GM19397 (cell line): ENCODE data around the gene FAM9C.
"Not testable (repeated sequence)": the region's sequence is repeated elsewhere in the genome, so short reads cannot be mapped to it uniquely, and the experiment has no call there.

Source experiments
- ATAC-seq: cut with Tn5 transposase; IDR thresholded peaks from one replicate; pipeline ENCODE4 v1.9.1; 2021; ENCODE audit warnings: mild to moderate bottlenecking, moderate library complexity; ENCODE audit not compliant: unreplicated experiment

FAM9C gene

DNA sequence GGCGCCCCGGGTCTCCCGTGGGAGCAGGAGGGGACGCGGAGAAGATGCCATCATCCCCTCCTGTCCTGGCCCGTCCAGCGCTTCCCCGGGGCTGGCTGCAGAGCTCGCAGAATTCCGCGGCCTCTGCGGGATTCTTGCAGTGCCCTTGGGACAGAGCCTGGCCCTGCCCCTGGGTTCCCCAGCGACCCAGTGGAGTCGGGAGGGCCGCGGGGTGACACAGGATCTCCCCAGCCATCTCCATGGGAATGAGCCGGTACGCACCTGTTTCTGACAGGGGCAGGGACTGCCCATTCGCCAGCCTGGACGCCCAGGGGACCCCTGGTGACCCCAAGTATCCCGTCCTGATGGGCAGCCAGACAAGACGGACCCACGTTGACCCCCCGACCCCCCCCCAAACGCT is 482 bp downstream of the FAM9C start:
- ATAC-seq = no peak

- ATAC-seq = no peak
These were observed 1.3 kb downstream of the FAM9C start for GRCh38 chrX:13043138-13043537.

- ATAC-seq = no peak
These were observed 7.5 kb downstream of the FAM9C start for GRCh38 chrX:13036896-13037295.

- ATAC-seq = no peak
These were observed 11.2 kb downstream of the FAM9C start for GRCh38 chrX:13033193-13033592.

GRCh38 chrX:13029887-13030771 is 14.3 kb downstream of the FAM9C start:
- ATAC-seq = no peak

- ATAC-seq = no peak
These were observed 14.9 kb downstream of the FAM9C start for GRCh38 chrX:13029637-13029886.

GRCh38 chrX:13028871-13029636 is 15.4 kb downstream of the FAM9C start:
- no peak for ATAC-seq

- no peak for ATAC-seq
These were observed 17.4 kb downstream of the FAM9C start for GRCh38 chrX:13026877-13027652.

DNA sequence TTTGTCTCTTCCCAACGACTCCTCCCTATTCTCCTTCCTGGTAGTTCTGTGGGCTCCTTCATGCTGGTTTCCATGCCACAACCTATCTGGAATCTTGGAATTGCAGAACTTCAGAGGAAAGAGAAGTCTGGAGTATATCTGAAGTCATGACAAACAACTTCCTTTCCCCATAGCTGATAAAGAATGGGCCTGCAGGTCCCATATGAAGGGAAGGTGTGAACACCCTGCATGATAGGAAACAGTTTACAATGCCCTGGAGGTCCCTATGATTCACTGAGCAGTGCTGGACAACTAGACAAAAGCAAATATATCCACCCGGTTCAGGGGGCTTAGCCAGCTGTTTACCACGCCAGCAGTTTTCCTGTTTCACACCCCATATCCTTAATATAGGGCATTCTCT is 19.4 kb downstream of the FAM9C start:
- ATAC-seq = no peak

DNA sequence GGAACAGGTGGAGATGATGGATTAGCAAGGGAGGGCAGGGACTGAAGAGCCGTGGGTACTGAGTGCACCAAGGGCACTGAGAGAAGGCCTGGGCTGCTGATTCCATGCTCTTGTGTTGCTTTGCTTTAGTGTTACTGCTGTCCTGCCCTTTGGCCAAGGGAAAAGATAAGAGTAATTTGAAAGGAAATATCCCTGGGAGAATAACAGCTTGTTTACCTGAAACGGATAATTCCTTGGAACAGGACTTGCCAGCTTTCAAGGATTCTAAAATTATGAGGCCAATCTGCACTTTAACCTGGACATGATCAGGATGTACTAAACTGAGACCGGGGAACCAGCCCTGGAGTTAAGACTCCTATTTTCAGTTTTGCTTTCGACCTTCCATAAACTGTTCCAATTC is 20.4 kb downstream of the FAM9C start:
- ATAC-seq = no peak

DNA sequence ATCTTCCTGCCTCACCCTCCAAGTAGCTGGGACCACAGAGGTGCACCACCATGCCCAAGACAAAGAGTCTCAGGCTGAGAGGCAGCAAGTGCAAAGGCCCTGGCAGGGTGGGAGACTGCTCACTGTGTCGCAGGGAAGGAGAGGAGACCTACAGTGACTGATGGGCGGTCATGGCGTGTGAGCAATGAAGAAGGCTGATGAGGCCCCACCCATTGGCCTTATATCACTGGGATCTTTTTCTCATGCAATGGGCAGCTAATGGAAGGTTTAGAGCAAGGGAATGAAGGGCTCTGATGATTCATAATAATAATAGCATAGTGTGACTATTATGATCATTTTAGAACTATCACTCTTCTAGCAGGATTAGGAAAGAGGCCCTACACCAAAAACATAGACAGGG is 20.9 kb downstream of the FAM9C start:
- no peak for ATAC-seq

DNA sequence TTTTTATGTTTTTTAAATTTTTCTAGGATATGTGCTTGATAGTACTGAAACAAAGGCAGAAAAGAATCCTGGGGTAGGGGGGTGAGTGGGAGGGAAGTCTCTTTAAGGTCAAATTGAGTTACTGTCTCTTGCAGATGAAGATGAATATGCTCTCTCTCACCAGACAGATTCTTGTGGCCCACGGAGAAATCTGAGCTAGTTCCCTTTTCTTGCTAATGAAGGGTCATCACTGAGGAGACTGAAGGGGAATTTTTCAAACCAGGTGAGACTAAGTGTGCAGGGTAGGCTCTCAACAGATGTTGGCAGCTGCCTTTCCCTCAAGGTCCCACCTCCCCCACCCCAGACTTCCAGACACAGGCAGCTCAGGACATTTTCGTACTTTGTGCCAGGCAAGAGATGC is 21.5 kb downstream of the FAM9C start:
- ATAC-seq = no peak

GRCh38 chrX:13016731-13017130 is 27.7 kb downstream of the FAM9C start:
- not testable (repeated sequence) for ATAC-seq

DNA sequence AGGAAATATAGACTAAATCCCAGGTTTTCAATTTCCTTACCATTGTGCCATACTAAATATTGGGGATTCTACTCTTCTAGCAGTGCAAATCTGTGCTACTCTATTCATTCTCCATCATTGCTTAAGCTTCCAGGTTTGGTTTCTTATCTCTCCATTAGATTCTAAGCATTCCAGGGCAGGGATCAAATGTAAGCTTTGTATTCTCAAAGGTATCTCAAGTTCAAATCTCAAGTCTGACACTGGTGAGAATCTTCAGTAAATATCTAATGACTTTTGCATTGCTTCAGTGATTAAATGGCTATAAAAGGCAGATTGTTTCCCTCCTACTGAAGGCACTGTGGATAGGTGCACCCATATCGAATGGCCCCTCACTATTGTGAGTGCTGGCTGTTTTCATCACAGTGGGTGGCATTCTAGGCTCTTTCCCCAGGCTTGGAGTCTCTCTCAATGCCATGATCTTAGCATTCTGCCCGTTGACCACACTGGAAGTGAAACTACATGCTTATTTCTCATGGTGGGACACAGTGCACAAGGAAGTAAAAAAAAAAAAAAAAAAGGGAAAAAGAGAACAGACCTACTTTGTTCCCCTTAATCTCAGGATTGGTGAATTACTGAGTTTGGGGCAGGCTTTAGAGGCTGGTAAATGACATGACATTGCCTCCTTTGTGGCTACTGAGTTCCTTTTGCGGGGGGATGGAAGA is 28.7 kb downstream of the FAM9C start:
- ATAC-seq = no peak

- ATAC-seq = peak; percentile 25
These were observed 30.0 kb downstream of the FAM9C start for GRCh38 chrX:13014111-13015096.

- peak; percentile 85 for ATAC-seq
These were observed 30.9 kb downstream of the FAM9C start for GRCh38 chrX:13013363-13014110.

DNA sequence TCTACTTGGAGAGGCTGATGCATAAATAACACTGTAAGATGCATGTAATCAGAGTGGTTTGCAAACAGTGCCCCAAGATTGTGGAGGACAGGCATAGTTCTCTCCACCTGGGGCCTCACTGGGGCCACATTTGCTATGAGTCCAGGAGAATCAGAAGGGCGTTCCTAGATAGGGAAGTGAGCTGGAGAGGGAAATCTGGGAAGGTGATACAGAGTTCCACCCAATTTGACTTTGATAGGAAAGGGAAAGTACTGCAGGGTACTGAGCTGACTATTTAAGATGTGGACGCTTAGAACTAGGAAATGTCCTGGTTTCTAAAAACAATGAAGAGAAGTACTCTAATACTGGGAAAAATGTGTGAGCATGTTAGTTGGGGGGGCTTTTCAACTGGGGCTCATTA is 33.9 kb downstream of the FAM9C start:
- ATAC-seq = no peak

DNA sequence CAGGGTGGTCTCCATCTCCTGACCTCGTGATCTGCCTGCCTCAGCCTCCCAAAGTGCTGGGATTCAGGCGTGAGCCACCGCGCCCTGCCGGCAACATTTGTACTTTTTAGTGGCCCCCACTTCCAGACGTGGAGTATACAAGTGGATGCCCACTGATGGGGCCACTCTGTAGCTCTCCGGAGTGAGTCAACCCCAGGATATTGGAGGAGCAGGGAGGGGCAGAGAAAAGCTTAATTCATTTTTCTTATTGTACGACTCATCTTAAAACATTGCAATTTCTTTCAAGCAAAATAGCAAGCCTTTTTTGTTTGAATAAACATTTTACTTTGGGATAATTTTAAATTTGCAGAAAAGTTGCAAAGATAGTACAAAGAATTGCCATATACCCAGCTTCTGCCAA is 34.6 kb downstream of the FAM9C start:
- no peak for ATAC-seq

DNA sequence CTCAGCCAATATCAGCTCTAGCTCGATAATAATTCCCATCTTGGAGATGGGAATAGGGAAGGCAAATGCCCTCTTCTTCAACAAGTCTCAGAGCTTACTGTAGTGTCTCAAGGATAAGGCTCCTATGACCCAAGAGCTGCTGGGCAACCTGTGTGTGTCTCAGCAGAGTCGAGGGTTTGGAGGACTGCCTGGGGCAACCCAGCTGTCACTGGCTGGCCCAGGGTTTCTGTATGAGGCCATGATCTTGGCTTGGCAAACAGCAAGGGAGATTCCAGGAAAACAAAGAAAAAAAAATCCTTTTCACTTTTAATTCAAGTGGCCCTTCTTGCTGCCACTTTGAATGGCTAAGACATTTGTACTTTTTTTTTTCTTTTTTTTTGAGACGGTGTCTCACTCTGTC is 35.1 kb downstream of the FAM9C start:
- no peak for ATAC-seq
